ENCODE data around the gene UBL3.

- TF ChIP-seq CTCF (IDR thresholded peaks at IDR 0.05) (no peak), POLR2A (IDR thresholded peaks at IDR 0.05) (no peak), EP300 (IDR thresholded peaks at IDR 0.05) (no peak)
These were observed 9.6 kb upstream of the UBL3 start for GRCh38 chr13:29859971-29860370.

All from tibial nerve (tissue), 4 donors.